GM12878 (cell line): ENCODE measurements around the gene STAT5B. TPM values are rescaled to one million over a fixed set of nuclear protein-coding genes. Genes with fewer than 3 reads are reported as not detected.

ENCODE experiments used
- ATAC-seq: fragments of 200-7000 bp; cut with Tn5 transposase; 3 replicates; pipeline ENCODE4 v1.9.1; 2020; ENCODE audit warnings: mild to moderate bottlenecking, moderate library complexity
- BruUV-seq: library from RNA; stranded (reverse); fragments of 400-500 nt; replicated peaks from 2 replicates; lab custom pipeline; 2021; lab: Mats Ljungman, UMichigan
- CTCF ChIA-PET: fragments of 300-600 bp; sonication (Branson Sonifier 250); formaldehyde crosslinking; extraction: SDS; loops from one replicate; lab custom pipeline; 2021; ENCODE audit warnings: inconsistent platforms; lab: Yijun Ruan, JAX
- POLR2A ChIA-PET: fragments of 350-600 bp; formaldehyde crosslinking; extraction: SDS; loops from one replicate; lab custom pipeline; 2021; ENCODE audit warnings: inconsistent platforms; lab: Charles Lee
- RAD21 ChIA-PET: fragments of 300-600 bp; sonication (Branson Sonifier 250); formaldehyde crosslinking; loops from one replicate; lab custom pipeline; 2023; ENCODE audit warnings: antibody characterized with exemption; ENCODE audit not compliant: unreplicated experiment; lab: Charles Lee
- SMC1A ChIA-PET: fragments of 300-600 bp; sonication (Branson Sonifier 250); formaldehyde crosslinking; loops from one replicate; lab custom pipeline; 2023; ENCODE audit not compliant: unreplicated experiment, uncharacterized antibody; lab: Charles Lee
- DNase-seq: peaks from one replicate; pipeline ENCODE4 v3.0.0-alpha.2; 2011; ENCODE audit warnings: low read depth, low spot score
- FAIRE-seq: peaks from 3 replicates; lab custom pipeline; 2011; peaks lifted over from hg19 to GRCh38; lab: Jason Lieb, UNC
- H2AFZ ChIP-seq: 2 replicates; pipeline ENCODE4 v1.6.0; 2011; ENCODE audit warnings: low read depth, low read length, control low read depth; ENCODE audit not compliant: control insufficient read depth
- H3K27ac ChIP-seq: 2 replicates; pipeline ENCODE4 v1.5.1; 2011; ENCODE audit warnings: control low read depth; ENCODE audit not compliant: control insufficient read depth, insufficient read depth
- H3K27me3 ChIP-seq, 2 experiments: replicated peaks in 1 of 2; 2 replicates each; pipeline versions ENCODE4 v1.6.0 to v1.6.1; 2011; ENCODE audit warnings: low read length in 1 of 2; ENCODE audit not compliant: control insufficient read depth in 2 of 2, insufficient read depth in 2 of 2
- H3K36me3 ChIP-seq, 2 experiments: 2 replicates each; pipeline ENCODE4 v1.5.1; 2011; ENCODE audit warnings: low read length in 1 of 2; ENCODE audit not compliant: control insufficient read depth in 2 of 2, insufficient read depth in 2 of 2
- H3K4me1 ChIP-seq: 2 replicates; pipeline ENCODE4 v1.6.1; 2011; ENCODE audit warnings: mild to moderate bottlenecking, low read length, moderate library complexity, mixed read lengths; ENCODE audit not compliant: control insufficient read depth, insufficient read depth
- H3K4me2 ChIP-seq: 2 replicates; pipeline ENCODE4 v1.6.0; 2011; ENCODE audit warnings: control low read depth; ENCODE audit not compliant: control insufficient read depth, insufficient read depth
- H3K4me3 ChIP-seq: fragments of 200-600 bp; sonication (generic); 2 replicates; pipeline ENCODE4 v1.5.1; 2016
- H3K79me2 ChIP-seq: 2 replicates; pipeline ENCODE4 v1.6.0; 2011; ENCODE audit warnings: low read length; ENCODE audit not compliant: control insufficient read depth, insufficient read depth
- H3K9ac ChIP-seq: 2 replicates; pipeline ENCODE4 v1.8.0; 2011; ENCODE audit warnings: low read length, control low read depth, mixed read lengths; ENCODE audit not compliant: control insufficient read depth, insufficient read depth
- H3K9me3 ChIP-seq: replicated peaks from 3 replicates; pipeline ENCODE4 v1.5.1; 2011; ENCODE audit warnings: mild to moderate bottlenecking, low read length; ENCODE audit not compliant: control insufficient read depth, insufficient read depth
- H4K20me1 ChIP-seq: 2 replicates; pipeline ENCODE4 v1.6.0; 2011; ENCODE audit not compliant: control insufficient read depth, insufficient read depth
- DPF2 ChIP-seq: fragments of 450-650 bp; IDR thresholded peaks from 2 replicates; pipeline ENCODE4 v1.6.1; 2017; ENCODE audit warnings: mild to moderate bottlenecking
- EZH2 ChIP-seq: IDR thresholded peaks from 2 replicates; pipeline ENCODE4 v1.6.1; 2012; ENCODE audit warnings: low read depth, mild to moderate bottlenecking, control low read depth, inconsistent platforms, low read length, borderline replicate concordance; ENCODE audit not compliant: control insufficient read depth
- NFIC ChIP-seq: IDR thresholded peaks from 2 replicates; pipeline ENCODE4 v1.6.1; 2012; ENCODE audit warnings: low read depth, mild to moderate bottlenecking, inconsistent platforms, low read length, moderate library complexity
- POU2F2 ChIP-seq: IDR thresholded peaks from 3 replicates; pipeline ENCODE4 v1.6.1; 2011; ENCODE audit warnings: low read depth, mild to moderate bottlenecking, low read length, borderline replicate concordance
- STAT3 ChIP-seq: IDR thresholded peaks from 2 replicates; pipeline ENCODE4 v1.6.1; 2011; ENCODE audit warnings: low read depth, low read length, improper control_type of control experiment
- TBL1XR1 ChIP-seq: IDR thresholded peaks from 2 replicates; pipeline ENCODE4 v1.6.1; 2012; ENCODE audit warnings: low read depth, low read length, improper control_type of control experiment
- WGBS: methylation state at CpG from one replicate; pipeline ENCODE4 v1.1.6; 2016; ENCODE audit warnings: low lambda C conversion rate; ENCODE audit not compliant: insufficient replicate concordance, insufficient coverage; ENCODE audit errors: missing lambda C conversion rate; 5-methylcytosine and 5-hydroxymethylcytosine counted together
- in situ Hi-C: fragments of 300-500 bp; cut with MboI; formaldehyde crosslinking; loops from 9 replicates; pipeline ENCODE4 v1.14.3; 2018; ENCODE audit warnings: mixed read lengths
- intact Hi-C: fragments of 100-400 bp; cut with micrococcal nuclease; formaldehyde crosslinking; loops from one replicate; pipeline ENCODE4 v1.14.2; 2022; ENCODE audit not compliant: unreplicated experiment
- polyA plus RNA-seq, 11 experiments: library from polyadenylated mRNA; depleted of rRNA in 4 of 11; unstranded in 6 of 11; stranded (reverse) in 5 of 11; fragments of >200 nt; fragmentation: Nextera tagmentation in 4 of 11; fragmentation: Illumina TruSeq in 1 of 11; extraction: Ambion mirVana in 4 of 11; extraction: Trizol in 1 of 11; gene quantifications; 1 replicate in 1 of 11; 2 replicates in 10 of 11; pipeline versions ENCODE4 v1.2.1 to v1.2.3, GENCODE V29; 2011 to 2016; ENCODE audit warnings: inconsistent platforms in 2 of 11, missing spikeins in 2 of 11, low read depth in 1 of 11
- total RNA-seq, 4 experiments: library from RNA; depleted of rRNA in 3 of 4; stranded (reverse); fragments of >200 nt in 3 of 4; fragmentation: Illumina TruSeq in 1 of 4; extraction: Trizol in 1 of 4; gene quantifications; 2 replicates each; pipeline versions ENCODE4 v1.2.1 to v1.2.3, GENCODE V29; 2013 to 2021

The STAT5B gene
- total and polyA plus RNA-seq, 10 of the 15 experiments (the other 5 are each of a cell fraction or from before 2014, with no cell fraction given): 11.0 to 69.6 (median 46.7) TPM

DNA sequence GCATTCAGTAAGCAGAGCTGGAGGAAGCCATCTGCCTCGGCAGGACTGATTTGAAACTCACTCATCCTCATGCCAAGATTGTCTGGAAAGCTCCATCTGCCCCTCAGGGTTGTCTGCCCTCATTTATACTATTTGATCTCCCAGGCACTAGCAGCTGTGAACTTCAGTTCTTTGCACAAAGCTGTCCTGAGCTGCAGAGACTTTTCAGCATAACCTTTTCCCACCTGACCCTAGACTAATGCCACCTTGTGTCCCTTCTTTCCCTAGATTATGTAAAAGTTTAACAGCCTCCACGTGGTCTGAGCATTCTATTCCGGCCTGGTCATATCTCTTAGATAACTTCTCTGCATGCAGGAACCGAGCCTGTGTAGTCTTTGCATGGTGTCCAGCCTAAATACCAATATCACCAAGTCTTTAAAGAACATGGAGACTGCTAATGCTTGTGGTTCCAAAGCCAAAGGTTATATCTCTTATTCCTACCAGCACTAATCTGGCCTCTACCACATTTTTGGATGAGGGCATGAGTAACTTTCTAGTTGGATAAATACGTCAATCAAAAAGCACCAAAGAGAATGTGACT is 41.2 kb upstream of the STAT5B start:
- H3K4me2 ChIP-seq: no peak overlapping the region
- H3K9ac ChIP-seq: no peak overlapping the region
- DNase-seq (no peak), ATAC-seq (no peak), FAIRE-seq (no peak)
- no peaks in the 10 kb centered on the region for H3K27me3 ChIP-seq
- H3K79me2 ChIP-seq: no peaks in the 10 kb centered on the region
- H3K4me1 ChIP-seq: peaks cover 34% of the 10 kb centered on the region
- TF ChIP-seq STAT3 (no peak), TBL1XR1 (no peak), EZH2 (no peak), NFIC (no peak), POU2F2 (no peak), DPF2 (no peak)
- intact Hi-C loops (no loop called here), in situ Hi-C loops (no loop called here)
- ChIA-PET CTCF (interaction anchor here (1.0 to 22.1 kb wide), 7 partner anchors 86 to 211 kb away, joined by 3 to 732 read pairs (median 5); partner anchors contain the start of genes GHDC and HCRT), SMC1A (interaction anchor here (1.3 to 23.8 kb wide), 2 partner anchors 82 to 95 kb away, joined by 7 to 528 read pairs; partner anchors contain the start of gene STAT3), RAD21 (interaction anchor here (0.8 to 21.1 kb wide), 3 partner anchors 71 to 95 kb away, joined by 3 to 373 read pairs (median 4); partner anchors contain the start of gene STAT3), POLR2A (interaction anchor here (0.7 to 0.8 kb wide), 2 partner anchors 81 to 124 kb away, joined by 4 to 6 read pairs; no protein-coding TSS in a partner anchor)
- H3K36me3 ChIP-seq: peaks cover 6 to 38% of the 10 kb centered on the region in 2 experiments; a peak in 3 of 4 replicates
- H3K4me3 ChIP-seq: no peak overlapping the region
- H3K9me3 ChIP-seq: no peaks in the 10 kb centered on the region
- no peaks in the 10 kb centered on the region for H4K20me1 ChIP-seq
- WGBS: 88% methylated on average over 5 of the region's 5 CpGs
- no TSS peak for BruUV-seq
- no peak overlapping the region for H2AFZ ChIP-seq
- no peak overlapping the region for H3K27ac ChIP-seq
